Activated T-cell treated with anti-CD3 and anti-CD28 coated beads for 48 hours (primary cell): ENCODE results near the gene COL16A1.
A peak's percentile ranks its signal among the peaks of the same experiment; 100 is the strongest.

Source experiments
- DNase-seq: peaks from one replicate; pipeline ENCODE4 v3.0.0-alpha.2; 2020; ENCODE audit warnings: low read depth

Gene COL16A1

DNA sequence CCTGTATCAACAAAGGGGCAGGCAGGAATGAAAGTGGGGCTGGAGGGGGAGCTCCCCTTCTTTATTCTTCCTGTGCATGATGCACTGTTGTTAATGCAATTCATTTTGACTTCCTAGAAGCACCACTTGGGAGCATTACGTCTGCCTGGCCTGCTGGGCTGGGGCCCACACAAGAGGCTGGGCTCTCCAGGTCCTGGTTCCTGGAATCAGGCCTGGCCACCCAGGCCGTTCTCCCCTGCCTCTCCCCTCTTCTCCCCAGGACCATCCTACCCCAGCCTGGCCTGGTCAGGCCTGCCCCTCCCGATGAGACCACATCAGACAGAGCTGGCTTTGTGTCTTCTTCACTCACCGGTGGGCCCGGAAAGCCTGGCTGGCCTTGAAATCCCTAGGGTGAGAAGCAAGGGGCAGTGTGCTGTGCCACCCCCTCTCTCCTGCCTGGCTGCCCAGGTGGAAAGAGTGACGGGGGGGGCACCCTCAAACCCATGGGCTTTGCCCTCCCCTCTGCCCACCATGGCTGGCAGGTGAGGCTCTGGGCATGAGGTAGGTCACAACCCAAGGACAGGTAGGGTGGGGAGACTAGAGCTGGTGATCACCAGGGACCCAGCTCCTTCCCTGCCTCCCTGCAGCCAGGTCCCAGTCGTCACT is 38.5 kb downstream of the COL16A1 start:
- DNase-seq: no peak

DNA sequence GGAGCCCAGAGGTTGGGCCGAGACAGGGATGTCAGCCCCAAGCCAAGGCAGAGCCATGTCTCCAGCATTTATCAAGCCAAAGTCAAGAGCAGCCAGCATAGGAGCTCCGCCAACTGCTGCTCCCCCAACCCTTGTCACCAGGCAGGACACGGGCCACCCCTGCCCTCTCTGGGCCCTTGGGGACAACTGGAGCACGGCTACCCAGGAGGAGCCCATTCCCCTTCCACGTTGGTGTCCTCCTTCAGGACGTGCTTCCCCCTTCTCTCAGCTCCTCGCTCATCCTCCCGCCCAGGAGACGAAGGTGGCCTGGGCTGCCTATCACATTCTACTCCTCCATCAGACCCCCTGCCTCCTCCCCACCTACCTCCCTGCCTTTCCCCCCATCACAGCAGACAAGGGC is 39.3 kb downstream of the COL16A1 start:
- no peak for DNase-seq

DNA sequence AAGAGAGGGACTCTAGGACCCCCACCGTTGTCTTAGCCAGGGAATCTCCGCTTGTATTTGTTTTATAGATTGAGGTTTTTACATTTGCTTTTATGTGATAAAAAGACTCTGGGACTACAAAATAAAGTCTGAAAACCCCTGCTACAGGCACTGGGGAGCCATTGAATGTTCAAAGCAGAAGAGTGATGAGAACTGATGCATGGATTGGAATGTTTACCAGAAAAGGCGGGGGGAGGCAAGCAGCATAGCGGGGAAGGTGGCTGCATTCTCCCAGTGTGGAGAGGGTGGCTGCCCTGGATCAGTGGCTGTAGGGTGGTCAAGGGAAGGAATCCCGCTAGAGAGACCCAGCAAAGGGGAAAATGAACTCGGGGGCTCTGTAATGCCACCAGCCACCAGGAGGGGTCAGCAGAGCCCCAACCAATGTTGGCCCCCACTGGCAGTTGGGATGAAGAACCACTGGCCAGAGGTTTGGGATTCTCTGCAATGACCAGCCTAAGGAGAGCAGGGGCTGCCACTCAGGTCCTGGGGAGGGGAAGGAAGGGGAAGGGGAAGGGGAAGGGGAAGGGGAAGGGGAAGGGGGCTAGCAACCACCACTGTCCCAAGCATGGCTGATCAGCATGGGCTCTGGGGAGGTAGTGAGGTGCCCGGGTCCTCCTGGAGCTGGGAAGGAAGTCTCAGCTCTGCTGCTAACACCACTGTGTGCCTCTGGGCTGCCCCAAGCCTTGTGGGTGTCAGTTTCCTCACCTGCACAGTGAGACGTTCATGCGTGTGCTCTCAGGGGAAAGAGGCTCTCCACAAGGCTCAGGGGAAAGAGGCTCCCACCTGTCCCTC is 40.0 kb downstream of the COL16A1 start:
- DNase-seq: peak; percentile 51

DNA sequence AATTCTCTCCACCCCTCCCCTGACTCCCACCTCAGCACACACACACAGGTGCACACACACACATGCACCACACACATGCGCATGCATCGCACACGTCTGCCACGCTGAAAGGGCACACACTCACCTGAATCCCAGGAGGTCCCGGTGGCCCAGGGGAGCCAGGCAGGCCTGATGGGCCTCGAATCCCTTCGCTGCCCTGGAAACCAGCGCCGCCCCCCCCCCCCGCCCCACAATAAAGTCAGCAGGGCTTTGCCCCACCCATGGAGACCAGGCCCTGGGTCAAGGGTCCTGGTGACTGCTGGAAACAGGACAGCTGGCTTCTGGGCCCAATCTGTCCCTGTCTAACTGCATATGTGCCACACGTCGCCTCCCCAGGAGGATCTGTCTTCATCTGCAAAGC is 41.4 kb downstream of the COL16A1 start:
- DNase-seq: no peak

DNA sequence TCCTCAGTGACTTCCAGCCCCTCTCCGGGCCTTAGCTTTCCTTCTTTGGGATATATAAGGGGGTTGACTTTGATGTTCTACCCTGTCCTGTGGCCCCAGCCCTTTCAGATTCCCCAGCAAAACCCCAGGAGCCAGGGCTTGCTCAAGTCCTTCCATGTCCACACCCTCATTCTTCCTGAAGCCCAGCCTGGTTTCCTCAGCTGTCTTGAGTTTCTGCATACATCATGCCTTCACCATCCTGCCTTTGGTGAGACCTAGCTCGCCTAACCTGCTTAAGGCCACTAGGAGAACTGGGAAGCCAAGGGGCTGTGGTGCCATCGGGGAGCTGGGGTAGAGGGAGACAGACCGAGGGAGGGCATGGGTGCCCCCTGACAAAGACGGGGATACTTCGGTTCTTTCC is 42.0 kb downstream of the COL16A1 start:
- DNase-seq: no peak

DNA sequence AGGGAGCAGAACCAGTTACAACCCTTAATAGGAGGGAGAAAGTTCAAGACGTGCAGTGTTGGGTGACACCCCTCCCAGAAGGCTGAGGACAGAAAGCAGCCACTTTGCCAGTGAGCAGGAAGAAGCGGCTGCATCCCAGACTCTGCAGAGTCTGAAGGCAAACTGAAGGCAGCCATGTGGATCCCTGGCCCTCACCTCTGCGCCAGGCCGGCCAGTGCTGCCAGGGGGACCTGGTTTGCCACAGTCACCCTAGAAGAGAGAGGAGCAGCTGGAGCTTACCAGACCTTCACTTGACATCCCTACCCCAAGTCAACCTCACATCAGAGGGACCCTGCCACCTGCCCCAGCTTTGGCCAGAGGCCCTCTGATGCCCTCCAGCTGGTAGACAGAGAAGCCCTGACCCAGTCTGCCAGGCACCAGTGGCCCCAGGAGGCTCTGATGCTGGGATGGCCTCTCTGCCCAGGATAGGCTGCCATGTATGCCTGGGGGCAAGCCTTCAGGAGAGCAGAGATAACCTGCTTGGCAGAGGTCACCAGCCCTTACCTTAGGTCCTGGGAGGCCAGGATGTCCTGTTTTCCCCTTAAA is 42.9 kb downstream of the COL16A1 start:
- DNase-seq: no peak

DNA sequence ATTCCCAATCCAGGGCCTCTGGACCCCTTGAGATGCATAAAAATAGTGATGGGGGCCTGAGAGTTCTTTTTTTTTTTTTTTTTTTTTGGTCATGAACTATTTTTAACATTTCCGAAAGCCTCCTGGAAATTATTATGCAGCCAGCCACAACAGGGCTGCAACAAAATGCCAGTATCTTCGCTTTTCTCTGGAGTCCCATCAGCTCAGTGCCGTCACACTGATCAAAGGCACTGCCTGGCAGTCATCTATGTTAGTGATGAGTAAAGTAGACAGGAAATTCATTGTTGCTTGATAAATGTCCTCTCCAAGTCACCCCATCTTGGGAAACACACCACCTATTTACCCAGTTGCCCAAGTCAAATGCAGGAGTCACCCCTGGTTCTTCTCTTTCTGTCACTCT is 43.9 kb downstream of the COL16A1 start:
- DNase-seq: no peak

DNA sequence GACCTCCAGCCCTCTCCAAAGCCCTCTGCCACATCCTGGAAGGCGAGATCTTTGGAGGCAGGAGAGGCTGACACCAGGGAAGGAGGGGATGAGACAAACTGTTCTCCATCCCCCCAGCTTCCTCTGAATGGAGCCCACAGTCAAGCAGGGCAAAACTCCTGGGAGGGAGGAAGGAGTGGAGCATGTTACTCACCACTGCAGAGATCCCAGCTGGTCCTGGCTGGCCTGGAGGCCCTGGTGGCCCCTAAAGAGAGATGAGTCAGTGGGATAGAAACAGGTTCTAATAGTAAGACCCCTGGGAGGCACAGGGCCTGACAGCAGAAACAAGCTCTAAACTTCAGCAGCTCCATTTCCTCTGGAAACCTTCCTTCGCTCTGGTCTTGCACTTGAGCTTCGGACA is 45.1 kb downstream of the COL16A1 start:
- no peak for DNase-seq

DNA sequence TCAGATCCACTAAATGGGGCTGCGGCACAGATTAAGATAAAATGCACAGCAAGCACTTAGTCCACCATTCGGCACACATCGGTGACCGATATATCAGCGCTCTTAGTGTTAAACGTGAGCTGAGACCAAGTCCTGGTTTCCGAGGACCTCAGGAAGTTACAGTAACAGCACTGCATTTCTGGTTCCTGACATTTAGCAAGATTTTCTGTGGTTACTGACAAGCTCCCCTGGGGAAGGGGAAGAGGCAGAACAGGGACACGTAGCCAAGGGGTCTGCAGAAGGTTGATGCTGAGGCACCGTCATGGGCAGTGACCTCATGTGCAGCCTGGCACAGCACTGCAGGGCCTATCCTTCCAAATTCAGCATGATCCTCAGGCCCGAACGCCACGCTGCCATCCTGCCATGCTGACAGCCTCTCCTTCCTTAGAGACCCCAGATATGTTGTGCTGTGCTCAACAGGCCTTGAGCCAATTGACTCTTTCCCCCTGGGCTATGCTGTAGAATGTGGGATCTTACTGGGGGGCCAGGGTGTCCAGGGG is 45.8 kb downstream of the COL16A1 start:
- DNase-seq: no peak

DNA sequence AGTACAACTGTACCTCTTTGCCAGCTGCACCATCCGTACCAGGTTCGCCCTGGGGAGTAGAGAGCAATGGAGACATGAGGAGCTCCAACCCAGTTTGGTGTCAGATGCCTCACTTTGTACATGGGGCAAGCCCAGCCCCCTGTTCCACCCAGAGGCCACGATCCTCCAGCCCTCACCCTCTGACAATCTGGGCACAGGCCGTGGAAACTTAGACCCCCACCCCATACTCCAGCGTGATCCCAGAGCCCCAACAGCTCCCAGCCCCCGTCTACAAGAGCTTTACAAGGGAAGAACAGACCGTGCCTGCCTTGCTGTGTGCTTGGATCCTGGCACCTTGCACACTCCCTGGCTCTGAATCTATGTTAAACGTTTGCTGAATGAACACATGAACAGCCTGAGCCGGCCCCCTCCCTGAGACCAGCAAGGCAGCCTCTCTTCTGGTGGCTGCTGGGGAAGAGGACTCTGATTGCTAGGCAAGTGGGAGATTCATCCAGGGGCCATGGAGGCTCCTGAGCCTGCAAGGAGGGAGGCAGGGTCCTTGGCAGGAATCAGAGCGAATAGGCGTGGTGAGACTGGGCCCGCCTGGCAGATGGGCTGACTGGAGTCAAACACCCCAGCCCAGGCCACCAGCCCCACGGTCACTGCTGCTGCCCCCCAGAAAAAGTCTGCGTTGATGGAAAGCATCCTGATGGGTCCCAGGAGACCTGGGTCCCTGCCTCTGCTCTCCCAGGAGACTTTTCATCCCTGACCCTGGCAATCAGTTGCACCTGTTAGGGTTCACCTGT is 46.6 kb downstream of the COL16A1 start:
- DNase-seq: no peak

DNA sequence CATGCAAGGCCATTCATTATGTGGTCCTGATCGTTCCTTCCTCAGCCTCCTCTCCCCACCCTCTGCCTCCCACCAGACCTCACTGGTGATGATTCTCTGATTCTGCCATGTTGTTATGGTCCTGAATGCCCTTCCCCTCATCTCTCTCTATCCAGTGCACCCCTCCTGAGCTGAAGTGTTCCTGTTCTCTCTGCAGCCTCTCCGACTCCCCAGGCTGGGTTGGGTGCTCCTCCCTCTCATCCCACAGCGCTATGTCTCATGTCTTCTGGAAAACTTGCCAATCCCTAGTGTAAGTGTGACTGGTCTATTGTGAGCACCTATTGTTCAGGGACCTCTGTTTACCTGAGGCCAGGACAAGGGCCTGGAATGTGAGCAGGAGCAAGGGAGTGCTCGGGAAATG is 48.1 kb downstream of the COL16A1 start:
- no peak for DNase-seq

DNA sequence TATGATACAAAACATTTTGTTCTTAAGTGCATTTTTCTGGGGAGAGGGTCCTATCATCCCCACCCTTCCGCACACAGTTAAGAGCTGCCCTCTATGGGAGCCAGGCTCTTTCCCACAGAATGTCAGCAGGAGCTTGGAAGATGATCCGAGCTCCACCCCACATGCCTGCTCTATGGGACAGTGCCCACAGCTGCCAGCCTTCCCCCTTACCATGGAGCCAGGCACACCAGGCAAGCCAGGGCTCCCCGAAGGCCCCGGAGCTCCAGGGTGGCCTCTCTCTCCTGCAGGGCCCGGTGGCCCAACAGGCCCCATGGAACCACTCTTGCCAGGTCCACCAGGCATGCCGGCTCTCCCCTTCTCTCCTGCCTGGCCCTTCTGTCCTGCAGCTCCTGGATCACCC is 48.7 kb downstream of the COL16A1 start:
- DNase-seq: no peak

DNA sequence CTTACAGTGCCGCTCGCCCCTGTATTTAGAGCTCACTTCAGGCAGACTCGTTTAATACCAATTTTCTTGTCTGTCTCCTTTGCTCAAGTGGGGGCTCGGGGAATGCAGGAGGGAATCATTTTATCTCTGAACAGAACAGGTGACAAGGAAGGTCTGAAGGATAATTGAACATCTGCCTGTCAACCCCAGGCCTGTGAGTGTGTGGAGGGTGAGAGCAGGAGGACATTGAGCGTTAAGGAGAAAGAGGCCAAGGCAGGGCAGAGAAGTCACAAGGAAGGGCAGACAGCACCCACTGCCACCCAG is 49.4 kb downstream of the COL16A1 start:
- no peak for DNase-seq

DNA sequence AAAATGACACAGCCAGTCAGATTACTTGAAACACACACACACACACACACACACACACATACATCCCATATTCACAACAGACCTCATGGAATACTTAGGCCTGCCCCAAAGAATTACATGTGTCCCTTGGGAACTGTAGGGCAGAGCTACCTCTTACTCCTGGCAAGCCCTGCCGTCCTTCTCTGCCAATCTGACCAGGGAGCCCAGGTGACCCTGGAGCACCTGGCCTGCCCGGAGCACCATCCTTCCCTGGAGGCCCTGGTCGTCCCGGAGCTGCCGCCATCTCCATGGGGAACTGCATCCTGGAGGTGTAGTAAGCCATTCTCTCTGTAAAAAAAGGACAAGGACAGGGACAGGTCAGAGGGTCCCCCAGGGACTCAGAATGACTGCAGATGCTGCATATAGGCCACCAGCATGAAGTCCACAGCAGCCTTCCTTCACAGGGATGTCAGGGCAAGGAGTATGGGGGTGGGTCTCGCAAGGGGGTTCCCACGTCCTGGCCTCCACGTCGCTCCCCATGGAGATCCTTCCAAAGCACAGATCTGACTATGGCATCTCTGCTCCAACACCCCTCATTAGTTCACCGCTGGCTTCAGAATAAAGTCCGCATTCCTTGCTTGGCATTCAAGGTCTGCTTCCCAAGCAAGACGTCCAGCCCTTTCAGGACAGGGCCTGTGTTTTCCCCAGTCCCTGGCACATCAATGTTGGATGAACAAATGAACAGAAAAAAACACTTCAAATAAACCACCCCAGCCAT is 49.9 kb downstream of the COL16A1 start:
- DNase-seq: no peak

DNA sequence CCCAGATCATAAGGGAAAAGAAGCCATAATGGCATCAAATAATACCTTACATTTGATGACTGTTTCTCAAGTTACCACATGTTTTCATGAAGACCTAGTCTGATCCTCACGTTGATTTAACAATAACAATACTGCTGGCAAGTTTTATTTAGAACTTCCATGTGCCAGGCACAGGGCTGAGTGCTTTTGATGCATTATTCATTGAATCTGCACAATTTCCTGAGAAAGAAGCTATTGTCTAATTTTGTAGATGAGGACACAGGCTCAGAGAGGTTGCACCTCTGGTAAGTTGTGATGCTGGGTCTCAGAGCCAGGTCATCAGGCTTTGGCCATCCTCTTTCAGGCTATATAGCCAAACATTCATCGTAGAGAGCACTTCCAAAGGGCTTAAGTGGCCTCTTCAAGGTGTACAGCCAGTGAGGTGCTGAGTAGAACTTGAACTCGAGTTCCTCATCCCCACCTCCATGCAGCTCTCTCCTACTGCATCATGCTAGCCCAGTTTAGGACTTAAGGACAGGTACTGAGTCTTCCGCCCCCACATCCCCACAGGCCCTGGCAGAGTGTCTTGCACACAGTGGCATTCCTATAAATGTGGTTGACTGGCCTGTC is 50.8 kb downstream of the COL16A1 start:
- DNase-seq: no peak

DNA sequence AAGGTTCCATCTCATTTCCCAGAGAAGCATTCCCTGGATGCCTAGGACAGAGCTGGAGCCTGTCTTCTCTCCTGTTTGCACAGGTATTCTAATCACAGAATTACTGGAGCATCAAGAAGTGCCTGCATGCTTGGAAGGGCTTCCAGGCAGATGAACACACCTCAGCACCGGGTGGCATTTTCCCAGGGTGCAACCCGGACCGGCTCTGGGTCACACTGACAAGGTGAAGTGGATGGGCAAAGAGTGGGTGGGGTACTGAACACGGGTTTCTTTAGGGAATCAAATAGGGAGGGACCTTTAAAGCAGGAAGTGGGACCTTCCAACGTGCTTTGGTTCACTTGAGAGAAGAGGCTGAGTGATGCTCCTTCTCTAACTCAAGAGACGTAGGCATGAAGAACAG is 52.1 kb downstream of the COL16A1 start:
- DNase-seq: no peak

DNA sequence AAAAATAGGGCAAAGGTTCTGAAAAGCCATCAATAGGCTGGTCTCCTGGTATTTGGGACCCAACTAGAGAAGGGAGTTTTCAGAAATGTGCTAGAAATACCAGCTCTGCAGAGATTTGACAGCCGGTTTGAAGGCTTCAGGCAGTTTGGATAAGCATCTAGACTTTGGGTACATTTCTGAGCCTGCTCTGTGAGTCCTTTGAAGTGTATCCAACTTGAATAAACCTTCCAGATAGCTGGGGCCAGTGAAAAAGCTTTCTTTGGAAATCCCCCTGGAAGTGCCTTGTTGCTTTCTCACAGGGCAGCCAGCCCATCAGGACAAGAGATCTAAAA is 52.8 kb downstream of the COL16A1 start:
- no peak for DNase-seq

DNA sequence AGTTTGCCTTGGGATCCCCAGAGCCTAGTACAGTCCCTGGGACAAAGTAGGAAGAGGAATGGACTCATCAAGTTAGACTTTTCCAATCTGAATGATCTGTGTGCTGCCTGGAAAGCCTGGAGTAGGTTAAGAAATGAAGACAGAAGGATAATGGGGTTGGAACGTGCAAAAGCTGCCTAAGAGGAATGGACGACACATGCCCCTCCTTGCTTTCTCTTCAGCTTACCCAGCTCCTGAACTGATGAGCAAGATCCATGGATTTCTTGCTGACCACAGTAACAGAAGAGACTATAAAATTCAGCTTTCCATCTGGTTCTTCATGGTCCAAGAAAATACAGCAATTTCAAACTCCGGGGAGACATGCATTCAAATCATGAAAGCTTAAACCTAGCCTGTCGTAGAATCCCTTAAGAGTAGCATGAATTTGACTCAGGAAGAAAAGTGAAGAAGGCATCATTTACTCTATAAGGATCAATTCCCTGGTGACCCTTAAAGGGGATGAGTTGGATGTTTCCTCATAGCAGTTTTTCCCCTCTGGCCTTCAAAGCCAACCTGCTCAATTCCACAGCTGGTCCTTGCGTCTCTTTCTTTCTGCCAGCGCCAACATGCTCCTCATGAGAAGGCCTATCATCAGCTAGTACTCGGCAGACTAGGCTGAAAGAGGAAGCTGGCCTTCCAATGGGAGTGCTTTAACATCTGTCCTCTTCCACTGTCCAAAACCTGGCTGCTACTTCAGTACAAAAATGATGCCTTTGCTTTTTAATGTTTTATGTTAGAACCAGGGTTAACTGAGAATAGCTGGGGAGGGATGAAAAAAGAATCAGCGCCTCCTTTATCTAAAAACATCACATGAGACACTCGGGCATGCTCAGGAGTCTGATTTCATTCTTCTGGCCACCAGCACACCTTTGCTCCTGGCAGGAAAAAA is 53.4 kb downstream of the COL16A1 start:
- no peak for DNase-seq

DNA sequence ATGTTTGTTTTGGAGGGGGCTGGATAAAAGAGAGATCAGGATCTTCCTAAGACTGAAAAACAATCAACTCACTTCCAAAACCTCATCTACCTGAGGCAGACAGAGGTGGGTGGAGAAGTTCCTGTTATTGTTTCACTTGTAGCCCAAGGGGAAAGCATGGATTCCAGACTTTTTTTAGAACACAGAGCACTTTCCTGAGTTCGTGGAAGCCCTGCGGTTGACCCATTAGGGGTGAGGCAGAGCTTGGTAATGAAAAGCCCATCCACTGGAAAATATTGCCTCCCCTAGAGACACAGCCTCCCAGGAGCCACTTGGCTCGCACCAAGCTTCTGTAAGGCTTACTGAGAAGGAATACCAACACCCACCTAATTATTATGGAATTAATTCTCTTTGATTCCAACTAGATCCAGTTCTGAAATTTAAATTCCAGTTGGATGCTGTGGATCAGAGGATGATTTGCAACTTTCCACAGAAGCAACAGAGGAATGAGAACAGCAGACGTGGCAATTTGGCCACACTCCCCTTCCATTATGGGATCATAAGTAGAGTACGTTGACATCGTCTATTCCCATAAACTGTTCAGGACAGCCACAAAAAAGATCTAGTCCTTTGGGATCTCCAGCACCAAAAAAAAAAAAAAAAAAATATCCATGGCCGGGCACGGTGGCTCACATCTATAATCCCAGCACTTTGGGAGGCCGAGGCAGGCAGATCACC is 55.0 kb downstream of the COL16A1 start:
- DNase-seq: no peak

DNA sequence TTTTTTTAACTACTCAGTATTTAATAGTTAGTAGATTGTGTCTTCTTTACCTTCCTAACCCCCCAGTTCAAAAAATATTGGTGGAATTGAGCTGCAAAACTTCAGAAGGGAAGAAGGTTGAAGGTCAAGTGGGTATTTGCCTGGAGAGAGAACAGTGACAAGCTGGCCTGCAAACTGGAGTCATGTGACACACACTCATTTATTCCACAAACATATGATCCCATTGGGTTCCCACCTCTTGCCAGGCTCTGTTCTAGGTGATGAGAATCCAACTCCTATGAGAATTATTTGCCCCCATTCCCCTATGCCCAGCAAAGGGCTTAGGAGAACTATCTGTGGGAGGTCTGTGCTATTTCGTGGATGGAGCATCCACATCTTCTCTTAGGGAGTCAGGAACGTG is 55.6 kb downstream of the COL16A1 start:
- no peak for DNase-seq
